ENCODE data around the gene ITGB8. TPM values are rescaled to one million over a fixed set of nuclear protein-coding genes. Genes with fewer than 3 reads are reported as not detected.

The ITGB8 gene
- total and polyA plus RNA-seq, 2 experiments from 2014 or later: 0.71 to 3.0 TPM

DNA sequence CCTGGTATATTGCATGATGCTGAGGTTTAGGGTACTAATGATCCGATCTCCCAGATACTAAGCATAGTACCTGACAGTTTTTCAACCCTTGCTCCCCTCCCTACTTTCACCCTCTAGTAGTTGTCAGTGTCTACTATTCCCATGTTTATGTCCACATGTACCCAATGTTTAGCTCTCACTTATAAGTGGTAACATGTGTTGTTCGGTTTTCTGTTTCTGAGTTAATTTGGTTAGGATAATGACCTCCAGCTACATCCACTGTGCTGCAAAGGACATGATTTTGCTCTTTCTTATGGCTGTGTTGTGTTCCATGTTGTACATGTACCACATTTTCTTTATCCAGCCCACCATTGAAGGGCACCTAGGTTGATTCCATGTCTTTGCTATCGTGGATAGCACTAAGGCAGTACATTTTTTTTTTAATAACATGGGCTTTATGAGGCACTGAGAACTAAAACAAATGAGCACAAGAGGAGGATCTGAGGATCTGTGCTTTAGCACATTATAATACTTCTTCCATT lies 28.1 kb downstream of the ITGB8 start:
- no peak overlapping the region for H3K27ac ChIP-seq (ENCODE audit: low read depth)
- H3K79me2 ChIP-seq (replicated peaks; ENCODE audit: insufficient read depth): no peaks in the 10 kb centered on the region
- ATAC-seq: no peak
- Mint-ChIP-seq H3K4me3 (no peak overlapping the region), H3K9me3 (no peaks in the 10 kb centered on the region), H3K36me3 (ENCODE audit: low read depth) (no peaks in the 10 kb centered on the region), H3K27ac (no peak overlapping the region), H3K4me1 (peaks cover 3% of the 10 kb centered on the region; the same call in 2 of the 3 replicates), H3K27me3 (ENCODE audit: insufficient read depth, low read depth, poor library complexity) (peaks cover 2% of the 10 kb centered on the region)
- no peaks in the 10 kb centered on the region for H3F3A ChIP-seq (replicated peaks; ENCODE audit: low read depth)
- no peak for DNase-seq (ENCODE audit: low spot score)
- H3K9me2 ChIP-seq (ENCODE audit: insufficient read depth): no peaks in the 10 kb centered on the region
- no peak overlapping the region for H3K4me3 ChIP-seq
- no peaks in the 10 kb centered on the region; the same call in 1 of the 2 replicates for H3K4me1 ChIP-seq (ENCODE audit: insufficient read depth)
- no peaks in the 10 kb centered on the region for H3K27me3 ChIP-seq (ENCODE audit: insufficient read depth)
- H4K20me1 ChIP-seq (replicated peaks; ENCODE audit: insufficient read depth): no peaks in the 10 kb centered on the region
- no peak overlapping the region for H2AFZ ChIP-seq
- no peaks in the 10 kb centered on the region for H3K36me3 ChIP-seq (ENCODE audit: insufficient read depth)
- no peak overlapping the region for H3K4me2 ChIP-seq
- TF ChIP-seq, protein P1, sequence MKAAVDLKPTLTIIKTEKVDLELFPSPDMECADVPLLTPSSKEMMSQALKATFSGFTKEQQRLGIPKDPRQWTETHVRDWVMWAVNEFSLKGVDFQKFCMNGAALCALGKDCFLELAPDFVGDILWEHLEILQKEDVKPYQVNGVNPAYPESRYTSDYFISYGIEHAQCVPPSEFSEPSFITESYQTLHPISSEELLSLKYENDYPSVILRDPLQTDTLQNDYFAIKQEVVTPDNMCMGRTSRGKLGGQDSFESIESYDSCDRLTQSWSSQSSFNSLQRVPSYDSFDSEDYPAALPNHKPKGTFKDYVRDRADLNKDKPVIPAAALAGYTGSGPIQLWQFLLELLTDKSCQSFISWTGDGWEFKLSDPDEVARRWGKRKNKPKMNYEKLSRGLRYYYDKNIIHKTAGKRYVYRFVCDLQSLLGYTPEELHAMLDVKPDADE (IDR thresholded peaks at IDR 0.05): no peak
- TF ChIP-seq ZNF114 (CRISPR knock-in tag; IDR thresholded peaks at IDR 0.05): no peak
- TF ChIP-seq NANOG (IDR thresholded peaks at IDR 0.05; ENCODE audit: borderline replicate concordance): no peak
- TF ChIP-seq STAT1 (IDR thresholded peaks at IDR 0.05; ENCODE audit: unreplicated experiment): no peak
- TF ChIP-seq EZH2 (IDR thresholded peaks at IDR 0.05; ENCODE audit: low read depth, unreplicated experiment): no peak
- no peak for TF ChIP-seq CREB1 (CRISPR knock-in tag; IDR thresholded peaks at IDR 0.05; ENCODE audit: low read depth)
- TF ChIP-seq, protein P2, sequence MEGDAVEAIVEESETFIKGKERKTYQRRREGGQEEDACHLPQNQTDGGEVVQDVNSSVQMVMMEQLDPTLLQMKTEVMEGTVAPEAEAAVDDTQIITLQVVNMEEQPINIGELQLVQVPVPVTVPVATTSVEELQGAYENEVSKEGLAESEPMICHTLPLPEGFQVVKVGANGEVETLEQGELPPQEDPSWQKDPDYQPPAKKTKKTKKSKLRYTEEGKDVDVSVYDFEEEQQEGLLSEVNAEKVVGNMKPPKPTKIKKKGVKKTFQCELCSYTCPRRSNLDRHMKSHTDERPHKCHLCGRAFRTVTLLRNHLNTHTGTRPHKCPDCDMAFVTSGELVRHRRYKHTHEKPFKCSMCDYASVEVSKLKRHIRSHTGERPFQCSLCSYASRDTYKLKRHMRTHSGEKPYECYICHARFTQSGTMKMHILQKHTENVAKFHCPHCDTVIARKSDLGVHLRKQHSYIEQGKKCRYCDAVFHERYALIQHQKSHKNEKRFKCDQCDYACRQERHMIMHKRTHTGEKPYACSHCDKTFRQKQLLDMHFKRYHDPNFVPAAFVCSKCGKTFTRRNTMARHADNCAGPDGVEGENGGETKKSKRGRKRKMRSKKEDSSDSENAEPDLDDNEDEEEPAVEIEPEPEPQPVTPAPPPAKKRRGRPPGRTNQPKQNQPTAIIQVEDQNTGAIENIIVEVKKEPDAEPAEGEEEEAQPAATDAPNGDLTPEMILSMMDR (conservative IDR thresholded peaks at IDR 0.05; ENCODE audit: low read depth in 2 of 2): no peak
- no peak for TF ChIP-seq POLR2AphosphoS5 (IDR thresholded peaks at IDR 0.05; ENCODE audit: low read depth)
- no peak for TF ChIP-seq ZNF331 (CRISPR knock-in tag; IDR thresholded peaks at IDR 0.05; ENCODE audit: low read depth)
- TF ChIP-seq EZH2phosphoT487 (IDR thresholded peaks at IDR 0.05; ENCODE audit: unreplicated experiment): no peak
- TF ChIP-seq JUNB (IDR thresholded peaks at IDR 0.05; ENCODE audit: unreplicated experiment): no peak
- TF ChIP-seq, protein P3, sequence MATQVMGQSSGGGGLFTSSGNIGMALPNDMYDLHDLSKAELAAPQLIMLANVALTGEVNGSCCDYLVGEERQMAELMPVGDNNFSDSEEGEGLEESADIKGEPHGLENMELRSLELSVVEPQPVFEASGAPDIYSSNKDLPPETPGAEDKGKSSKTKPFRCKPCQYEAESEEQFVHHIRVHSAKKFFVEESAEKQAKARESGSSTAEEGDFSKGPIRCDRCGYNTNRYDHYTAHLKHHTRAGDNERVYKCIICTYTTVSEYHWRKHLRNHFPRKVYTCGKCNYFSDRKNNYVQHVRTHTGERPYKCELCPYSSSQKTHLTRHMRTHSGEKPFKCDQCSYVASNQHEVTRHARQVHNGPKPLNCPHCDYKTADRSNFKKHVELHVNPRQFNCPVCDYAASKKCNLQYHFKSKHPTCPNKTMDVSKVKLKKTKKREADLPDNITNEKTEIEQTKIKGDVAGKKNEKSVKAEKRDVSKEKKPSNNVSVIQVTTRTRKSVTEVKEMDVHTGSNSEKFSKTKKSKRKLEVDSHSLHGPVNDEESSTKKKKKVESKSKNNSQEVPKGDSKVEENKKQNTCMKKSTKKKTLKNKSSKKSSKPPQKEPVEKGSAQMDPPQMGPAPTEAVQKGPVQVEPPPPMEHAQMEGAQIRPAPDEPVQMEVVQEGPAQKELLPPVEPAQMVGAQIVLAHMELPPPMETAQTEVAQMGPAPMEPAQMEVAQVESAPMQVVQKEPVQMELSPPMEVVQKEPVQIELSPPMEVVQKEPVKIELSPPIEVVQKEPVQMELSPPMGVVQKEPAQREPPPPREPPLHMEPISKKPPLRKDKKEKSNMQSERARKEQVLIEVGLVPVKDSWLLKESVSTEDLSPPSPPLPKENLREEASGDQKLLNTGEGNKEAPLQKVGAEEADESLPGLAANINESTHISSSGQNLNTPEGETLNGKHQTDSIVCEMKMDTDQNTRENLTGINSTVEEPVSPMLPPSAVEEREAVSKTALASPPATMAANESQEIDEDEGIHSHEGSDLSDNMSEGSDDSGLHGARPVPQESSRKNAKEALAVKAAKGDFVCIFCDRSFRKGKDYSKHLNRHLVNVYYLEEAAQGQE (IDR thresholded peaks at IDR 0.05; ENCODE audit: unreplicated experiment): no peak
- TF ChIP-seq, protein P4, sequence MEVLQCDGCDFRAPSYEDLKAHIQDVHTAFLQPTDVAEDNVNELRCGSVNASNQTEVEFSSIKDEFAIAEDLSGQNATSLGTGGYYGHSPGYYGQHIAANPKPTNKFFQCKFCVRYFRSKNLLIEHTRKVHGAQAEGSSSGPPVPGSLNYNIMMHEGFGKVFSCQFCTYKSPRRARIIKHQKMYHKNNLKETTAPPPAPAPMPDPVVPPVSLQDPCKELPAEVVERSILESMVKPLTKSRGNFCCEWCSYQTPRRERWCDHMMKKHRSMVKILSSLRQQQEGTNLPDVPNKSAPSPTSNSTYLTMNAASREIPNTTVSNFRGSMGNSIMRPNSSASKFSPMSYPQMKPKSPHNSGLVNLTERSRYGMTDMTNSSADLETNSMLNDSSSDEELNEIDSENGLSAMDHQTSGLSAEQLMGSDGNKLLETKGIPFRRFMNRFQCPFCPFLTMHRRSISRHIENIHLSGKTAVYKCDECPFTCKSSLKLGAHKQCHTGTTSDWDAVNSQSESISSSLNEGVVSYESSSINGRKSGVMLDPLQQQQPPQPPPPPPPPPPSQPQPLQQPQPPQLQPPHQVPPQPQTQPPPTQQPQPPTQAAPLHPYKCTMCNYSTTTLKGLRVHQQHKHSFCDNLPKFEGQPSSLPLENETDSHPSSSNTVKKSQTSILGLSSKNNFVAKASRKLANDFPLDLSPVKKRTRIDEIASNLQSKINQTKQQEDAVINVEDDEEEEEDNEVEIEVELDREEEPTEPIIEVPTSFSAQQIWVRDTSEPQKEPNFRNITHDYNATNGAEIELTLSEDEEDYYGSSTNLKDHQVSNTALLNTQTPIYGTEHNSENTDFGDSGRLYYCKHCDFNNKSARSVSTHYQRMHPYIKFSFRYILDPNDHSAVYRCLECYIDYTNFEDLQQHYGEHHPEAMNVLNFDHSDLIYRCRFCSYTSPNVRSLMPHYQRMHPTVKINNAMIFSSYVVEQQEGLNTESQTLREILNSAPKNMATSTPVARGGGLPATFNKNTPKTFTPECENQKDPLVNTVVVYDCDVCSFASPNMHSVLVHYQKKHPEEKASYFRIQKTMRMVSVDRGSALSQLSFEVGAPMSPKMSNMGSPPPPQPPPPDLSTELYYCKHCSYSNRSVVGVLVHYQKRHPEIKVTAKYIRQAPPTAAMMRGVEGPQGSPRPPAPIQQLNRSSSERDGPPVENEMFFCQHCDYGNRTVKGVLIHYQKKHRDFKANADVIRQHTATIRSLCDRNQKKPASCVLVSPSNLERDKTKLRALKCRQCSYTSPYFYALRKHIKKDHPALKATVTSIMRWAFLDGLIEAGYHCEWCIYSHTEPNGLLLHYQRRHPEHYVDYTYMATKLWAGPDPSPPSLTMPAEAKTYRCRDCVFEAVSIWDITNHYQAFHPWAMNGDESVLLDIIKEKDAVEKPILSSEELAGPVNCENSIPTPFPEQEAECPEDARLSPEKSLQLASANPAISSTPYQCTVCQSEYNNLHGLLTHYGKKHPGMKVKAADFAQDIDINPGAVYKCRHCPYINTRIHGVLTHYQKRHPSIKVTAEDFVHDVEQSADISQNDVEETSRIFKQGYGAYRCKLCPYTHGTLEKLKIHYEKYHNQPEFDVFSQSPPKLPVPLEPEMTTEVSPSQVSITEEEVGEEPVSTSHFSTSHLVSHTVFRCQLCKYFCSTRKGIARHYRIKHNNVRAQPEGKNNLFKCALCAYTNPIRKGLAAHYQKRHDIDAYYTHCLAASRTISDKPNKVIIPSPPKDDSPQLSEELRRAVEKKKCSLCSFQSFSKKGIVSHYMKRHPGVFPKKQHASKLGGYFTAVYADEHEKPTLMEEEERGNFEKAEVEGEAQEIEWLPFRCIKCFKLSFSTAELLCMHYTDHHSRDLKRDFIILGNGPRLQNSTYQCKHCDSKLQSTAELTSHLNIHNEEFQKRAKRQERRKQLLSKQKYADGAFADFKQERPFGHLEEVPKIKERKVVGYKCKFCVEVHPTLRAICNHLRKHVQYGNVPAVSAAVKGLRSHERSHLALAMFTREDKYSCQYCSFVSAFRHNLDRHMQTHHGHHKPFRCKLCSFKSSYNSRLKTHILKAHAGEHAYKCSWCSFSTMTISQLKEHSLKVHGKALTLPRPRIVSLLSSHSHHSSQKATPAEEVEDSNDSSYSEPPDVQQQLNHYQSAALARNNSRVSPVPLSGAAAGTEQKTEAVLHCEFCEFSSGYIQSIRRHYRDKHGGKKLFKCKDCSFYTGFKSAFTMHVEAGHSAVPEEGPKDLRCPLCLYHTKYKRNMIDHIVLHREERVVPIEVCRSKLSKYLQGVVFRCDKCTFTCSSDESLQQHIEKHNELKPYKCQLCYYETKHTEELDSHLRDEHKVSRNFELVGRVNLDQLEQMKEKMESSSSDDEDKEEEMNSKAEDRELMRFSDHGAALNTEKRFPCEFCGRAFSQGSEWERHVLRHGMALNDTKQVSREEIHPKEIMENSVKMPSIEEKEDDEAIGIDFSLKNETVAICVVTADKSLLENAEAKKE (CRISPR knock-in tag; IDR thresholded peaks at IDR 0.05): no peak

Measured in GM23338 (cell line).